ENCODE data around the gene INTS6. TPM values are rescaled to one million over a fixed set of nuclear protein-coding genes. Genes with fewer than 3 reads are reported as not detected.

Gene INTS6
- total and polyA plus RNA-seq, 2 of the 4 experiments (the other 2 are of a cell fraction), result 12.9 to 42.3 TPM

GRCh38 chr13:51326777-51327176, 126.1 kb downstream of the INTS6 start:
- H3K14ac ChIP-seq (replicated peaks; ENCODE audit: low read depth, low read length), result no peak overlapping the region

More at GRCh38 chr13:51326777-51327176, 126.1 kb downstream of the INTS6 start:
- Histone ChIP-seq H3K79me1 (ENCODE audit: low read depth in 1 of 2, low read length in 2 of 2) (no peaks in the 10 kb centered on the region), H2BK5ac (ENCODE audit: low read depth, low read length, poor library complexity, severe bottlenecking) (no peak overlapping the region), H2BK15ac (ENCODE audit: low read depth, low read length) (no peak overlapping the region), H3K36me3 (ENCODE audit: control insufficient read depth, insufficient read depth, low read length) (no peaks in the 10 kb centered on the region), H4K91ac (ENCODE audit: insufficient read depth, low read depth, low read length) (no peak overlapping the region), H2BK20ac (ENCODE audit: low read depth, low read length) (no peak overlapping the region), H4K5ac (ENCODE audit: low read depth, low read length) (no peak overlapping the region), H2AK5ac (ENCODE audit: low read depth, low read length) (no peak overlapping the region), H4K8ac (ENCODE audit: low read depth in 2 of 2, low read length in 2 of 2) (no peak overlapping the region), H4K20me1 (ENCODE audit: insufficient read depth, low read length) (no peaks in the 10 kb centered on the region), H2BK120ac (ENCODE audit: low read depth, low read length) (no peak overlapping the region), H3K18ac (ENCODE audit: low read depth, low read length) (no peak overlapping the region), H2AFZ (replicated peaks; ENCODE audit: low read length, poor library complexity) (no peak overlapping the region), H3K23ac (ENCODE audit: low read depth, low read length) (no peak overlapping the region), H2AK9ac (replicated peaks; ENCODE audit: low read depth, low read length, poor library complexity) (no peak overlapping the region), H3K4me3 (ENCODE audit: insufficient read depth, low read depth, low read length) (no peak overlapping the region), H3K9ac (ENCODE audit: low read depth, low read length) (no peak overlapping the region), H3K27me3 (ENCODE audit: control insufficient read depth, insufficient read depth, low read length) (peaks cover 16% of the 10 kb centered on the region), H3K9me3 (ENCODE audit: control insufficient read depth, insufficient read depth, low read length) (no peaks in the 10 kb centered on the region), H3K4me2 (ENCODE audit: low read depth, low read length) (no peak overlapping the region), H3K27ac (ENCODE audit: insufficient read depth, low read length) (no peak overlapping the region), H3K4ac (ENCODE audit: low read depth, low read length) (no peak overlapping the region), H3K9me1 (ENCODE audit: insufficient read depth, low read length) (no peaks in the 10 kb centered on the region), H3K56ac (ENCODE audit: extremely low read depth, insufficient read depth, low read length) (no peak overlapping the region), H3K4me1 (ENCODE audit: control insufficient read depth, insufficient read depth, low read length) (no peaks in the 10 kb centered on the region)
- ChIA-PET POLR2A (ENCODE audit: unreplicated experiment) (no interaction called here), CTCF (no interaction called here)
- intact Hi-C loops (cut with micrococcal nuclease), result no loop called here
- no peak for DNase-seq
- no peak for ATAC-seq (ENCODE audit: low read depth)
- in situ Hi-C loops (cut with MboI; ENCODE audit: low sequenced_read_pairs), result no loop called here
- BruUV-seq (replicated peaks), result no TSS peak
- dilution Hi-C loops (cut with HindIII; ENCODE audit: low sequenced_read_pairs, unreplicated experiment), result no loop called here
- WGBS, 2 experiments (ENCODE audit: extremely low coverage in 2 of 2, insufficient read length in 1 of 2), result no CpG with 5 or more reads among the region's 2 CpGs
- TF ChIP-seq RAD21 (IDR thresholded peaks at IDR 0.05; ENCODE audit: low read length) (no peak), FOS (IDR thresholded peaks at IDR 0.05; ENCODE audit: low read depth, low read length) (no peak), NFE2L2 (IDR thresholded peaks at IDR 0.05; ENCODE audit: low read depth, low read length) (no peak), RCOR1 (IDR thresholded peaks at IDR 0.05; ENCODE audit: insufficient replicate concordance, low read length) (no peak), CTCF (conservative IDR thresholded peaks at IDR 0.05; ENCODE audit: low read depth, low read length) (no peak), MXI1 (IDR thresholded peaks at IDR 0.05; ENCODE audit: borderline replicate concordance, low read depth, low read length) (no peak), MAZ (IDR thresholded peaks at IDR 0.05; ENCODE audit: borderline replicate concordance, low read depth, low read length) (no peak), MAFK (IDR thresholded peaks at IDR 0.05; ENCODE audit: low read depth, low read length) (no peak), CEBPB (IDR thresholded peaks at IDR 0.05; ENCODE audit: low read depth, low read length) (no peak), RFX5 (IDR thresholded peaks at IDR 0.05; ENCODE audit: low read depth, low read length) (no peak), CHD1 (IDR thresholded peaks at IDR 0.05; ENCODE audit: low read depth, low read length) (no peak), POLR2A (IDR thresholded peaks at IDR 0.05; ENCODE audit: low read depth, low read length) (no peak), BHLHE40 (IDR thresholded peaks at IDR 0.05; ENCODE audit: low read depth, low read length) (no peak), SMC3 (IDR thresholded peaks at IDR 0.05; ENCODE audit: low read depth, low read length) (no peak)
- TF ChIP-seq, protein P1, sequence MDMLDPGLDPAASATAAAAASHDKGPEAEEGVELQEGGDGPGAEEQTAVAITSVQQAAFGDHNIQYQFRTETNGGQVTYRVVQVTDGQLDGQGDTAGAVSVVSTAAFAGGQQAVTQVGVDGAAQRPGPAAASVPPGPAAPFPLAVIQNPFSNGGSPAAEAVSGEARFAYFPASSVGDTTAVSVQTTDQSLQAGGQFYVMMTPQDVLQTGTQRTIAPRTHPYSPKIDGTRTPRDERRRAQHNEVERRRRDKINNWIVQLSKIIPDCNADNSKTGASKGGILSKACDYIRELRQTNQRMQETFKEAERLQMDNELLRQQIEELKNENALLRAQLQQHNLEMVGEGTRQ (IDR thresholded peaks at IDR 0.05; ENCODE audit: low read depth, low read length), result no peak
- TF ChIP-seq, protein P2, sequence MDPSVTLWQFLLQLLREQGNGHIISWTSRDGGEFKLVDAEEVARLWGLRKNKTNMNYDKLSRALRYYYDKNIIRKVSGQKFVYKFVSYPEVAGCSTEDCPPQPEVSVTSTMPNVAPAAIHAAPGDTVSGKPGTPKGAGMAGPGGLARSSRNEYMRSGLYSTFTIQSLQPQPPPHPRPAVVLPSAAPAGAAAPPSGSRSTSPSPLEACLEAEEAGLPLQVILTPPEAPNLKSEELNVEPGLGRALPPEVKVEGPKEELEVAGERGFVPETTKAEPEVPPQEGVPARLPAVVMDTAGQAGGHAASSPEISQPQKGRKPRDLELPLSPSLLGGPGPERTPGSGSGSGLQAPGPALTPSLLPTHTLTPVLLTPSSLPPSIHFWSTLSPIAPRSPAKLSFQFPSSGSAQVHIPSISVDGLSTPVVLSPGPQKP (IDR thresholded peaks at IDR 0.05; ENCODE audit: borderline replicate concordance, low read depth, low read length), result no peak
